HepG2 (cell line): ENCODE results near the gene BIRC7. TPM values are rescaled to one million over a fixed set of nuclear protein-coding genes. Genes with fewer than 3 reads are reported as not detected.

Experiments
- CBX5 ChIP-seq: sonication (generic); formaldehyde crosslinking; IDR thresholded peaks from 2 replicates; pipeline ENCODE4 v1.4.0; 2020; ENCODE audit warnings: missing genetic modification reagents, borderline replicate concordance
- FOXM1 ChIP-seq: sonication (generic); formaldehyde crosslinking; IDR thresholded peaks from 2 replicates; pipeline ENCODE4 v1.5.0; 2020; ENCODE audit warnings: missing genetic modification reagents
- RBFOX2 ChIP-seq: fragments of 200-400 bp; formaldehyde crosslinking; IDR thresholded peaks from 2 replicates; pipeline ENCODE4 v1.6.1; 2017; ENCODE audit warnings: low read depth, mild to moderate bottlenecking, low read length
- RBM22 ChIP-seq: fragments of 200-400 bp; formaldehyde crosslinking; optimal IDR thresholded peaks from 2 replicates; pipeline ENCODE3; 2017; ENCODE audit warnings: mild to moderate bottlenecking, low read length, moderate library complexity
- RBM39 ChIP-seq: fragments of 200-400 bp; formaldehyde crosslinking; IDR thresholded peaks from one replicate; pipeline ENCODE4 v1.6.1; 2018; ENCODE audit warnings: antibody characterized with exemption, mild to moderate bottlenecking, low read depth, low read length; ENCODE audit not compliant: poor library complexity, severe bottlenecking
- SMAD1 ChIP-seq: sonication (generic); formaldehyde crosslinking; IDR thresholded peaks from 2 replicates; pipeline ENCODE4 v1.4.0; 2020; ENCODE audit warnings: missing genetic modification reagents, low read depth, mild to moderate bottlenecking, borderline replicate concordance
- SRSF9 ChIP-seq: fragments of 200-400 bp; formaldehyde crosslinking; IDR thresholded peaks from 2 replicates; pipeline ENCODE4 v1.6.1; 2018; ENCODE audit warnings: borderline replicate concordance, mild to moderate bottlenecking, low read depth, low read length; ENCODE audit not compliant: insufficient read depth, poor library complexity, severe bottlenecking
- TEAD3 ChIP-seq: optimal IDR thresholded peaks from 2 replicates; pipeline ENCODE3; 2016; ENCODE audit warnings: borderline replicate concordance
- TMF1 ChIP-seq: sonication (generic); formaldehyde crosslinking; IDR thresholded peaks from 2 replicates; pipeline ENCODE4 v1.8.1; 2022; ENCODE audit warnings: low read depth, missing genetic modification reagents
- ZFX ChIP-seq: sonication (generic); formaldehyde crosslinking; IDR thresholded peaks from 2 replicates; pipeline ENCODE4 v1.4.0; 2020; ENCODE audit warnings: mild to moderate bottlenecking, low read depth, missing genetic modification reagents, moderate library complexity
- ZFY ChIP-seq: sonication (generic); formaldehyde crosslinking; IDR thresholded peaks from 2 replicates; pipeline ENCODE4 v1.4.0; 2020; ENCODE audit warnings: missing genetic modification reagents
- ZNF225 ChIP-seq: sonication (generic); formaldehyde crosslinking; IDR thresholded peaks from 2 replicates; pipeline ENCODE4 v1.4.0; 2020; ENCODE audit warnings: mild to moderate bottlenecking, missing genetic modification reagents
- ZNF253 ChIP-seq: sonication (generic); formaldehyde crosslinking; IDR thresholded peaks from 2 replicates; pipeline ENCODE4 v1.8.0; 2022; ENCODE audit warnings: mild to moderate bottlenecking, missing genetic modification reagents, borderline replicate concordance
- ZNF430 ChIP-seq: sonication (generic); formaldehyde crosslinking; IDR thresholded peaks from 2 replicates; pipeline ENCODE4 v1.9.0; 2021; ENCODE audit warnings: mild to moderate bottlenecking, missing genetic modification reagents
- ZNF749 ChIP-seq: sonication (generic); formaldehyde crosslinking; IDR thresholded peaks from 2 replicates; pipeline ENCODE4 v1.8.0; 2022; ENCODE audit warnings: mild to moderate bottlenecking, missing genetic modification reagents, moderate library complexity, borderline replicate concordance
- ZNF788 ChIP-seq: sonication (generic); formaldehyde crosslinking; IDR thresholded peaks from 2 replicates; pipeline ENCODE4 v1.5.0; 2020; ENCODE audit warnings: mild to moderate bottlenecking, missing genetic modification reagents, borderline replicate concordance
- polyA plus RNA-seq, 8 experiments: library from polyadenylated mRNA; depleted of rRNA in 3 of 8; stranded (reverse) in 7 of 8; unstranded in 1 of 8; fragments of >200 nt; fragmentation: Illumina TruSeq in 4 of 8; extraction: Trizol in 4 of 8; gene quantifications; 2 replicates each; pipeline versions ENCODE4 v1.2.1 to v1.2.3, GENCODE V29; 2011 to 2016; ENCODE audit warnings: low read depth in 4 of 8, missing spikeins in 1 of 8, mixed read lengths in 1 of 8; ENCODE audit not compliant: insufficient read depth in 1 of 8
- total RNA-seq, 5 experiments: library from RNA; depleted of rRNA; stranded (reverse); fragments of >200 nt; fragmentation: Illumina TruSeq; extraction: Trizol; gene quantifications; 2 replicates each; pipeline ENCODE4 v1.2.3, GENCODE V29; 2016; ENCODE audit warnings: low read depth in 1 of 5
- TF ChIP-seq, protein P1 (sequence below): sonication (generic); formaldehyde crosslinking; IDR thresholded peaks from 2 replicates; pipeline ENCODE4 v1.5.0; 2020; ENCODE audit warnings: missing genetic modification reagents
- TF ChIP-seq, protein P2 (sequence below): IDR thresholded peaks from 2 replicates; pipeline ENCODE4 v1.6.1; 2018; ENCODE audit warnings: missing genetic modification reagents, mild to moderate bottlenecking, missing compliant biosample characterization
- TF ChIP-seq, protein P3 (sequence below): IDR thresholded peaks from 2 replicates; pipeline ENCODE4 v1.6.1; 2016; ENCODE audit warnings: low read depth, missing genetic modification reagents, missing compliant biosample characterization
- TF ChIP-seq, protein P4 (sequence below): sonication (generic); formaldehyde crosslinking; IDR thresholded peaks from 2 replicates; pipeline ENCODE4 v1.5.1; 2020; ENCODE audit warnings: mild to moderate bottlenecking, missing genetic modification reagents

The BIRC7 gene
- total and polyA plus RNA-seq, 2 of the 13 experiments (the other 11 are each of a cell fraction or from before 2014, with no cell fraction given): 0.27 to 5.1 TPM

DNA sequence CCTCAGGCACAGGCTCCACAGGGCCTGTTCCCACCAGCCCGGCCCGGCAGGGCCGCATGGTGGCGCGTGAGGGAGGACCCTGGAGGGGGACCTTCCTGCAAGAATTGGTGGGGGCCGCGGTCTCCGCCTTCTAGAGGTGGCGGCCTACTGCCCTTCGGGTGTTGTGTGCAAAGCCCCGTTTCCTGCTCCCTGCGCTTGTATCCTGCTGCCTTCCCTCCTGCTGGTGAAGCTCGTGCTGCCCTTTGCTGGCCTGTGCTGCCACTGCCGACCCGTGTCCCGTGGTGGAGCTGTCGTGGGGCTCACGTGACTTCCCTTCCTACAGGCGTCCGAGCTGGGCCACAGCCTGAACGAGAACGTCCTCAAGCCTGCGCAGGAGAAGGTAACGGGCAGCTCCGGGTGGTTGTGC, 48.8 kb downstream of the BIRC7 start (continued):
- TF ChIP-seq, protein P1, sequence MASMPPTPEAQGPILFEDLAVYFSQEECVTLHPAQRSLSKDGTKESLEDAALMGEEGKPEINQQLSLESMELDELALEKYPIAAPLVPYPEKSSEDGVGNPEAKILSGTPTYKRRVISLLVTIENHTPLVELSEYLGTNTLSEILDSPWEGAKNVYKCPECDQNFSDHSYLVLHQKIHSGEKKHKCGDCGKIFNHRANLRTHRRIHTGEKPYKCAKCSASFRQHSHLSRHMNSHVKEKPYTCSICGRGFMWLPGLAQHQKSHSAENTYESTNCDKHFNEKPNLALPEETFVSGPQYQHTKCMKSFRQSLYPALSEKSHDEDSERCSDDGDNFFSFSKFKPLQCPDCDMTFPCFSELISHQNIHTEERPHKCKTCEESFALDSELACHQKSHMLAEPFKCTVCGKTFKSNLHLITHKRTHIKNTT (CRISPR knock-in tag): no peak
- TF ChIP-seq CBX5 (CRISPR knock-in tag) (peak; percentile 70; the same call in 1 of the 2 replicates), RBM22 (peak; percentile 53), TEAD3 (CRISPR knock-in tag) (peak; percentile 8), ZFX (CRISPR knock-in tag) (peak; percentile 40; the same call in 1 of the 2 replicates), FOXM1 (0 out of 2 replicates have a peak, but pooled peaks have one; percentile 14), ZNF253 (CRISPR knock-in tag) (no peak), SRSF9 (no peak), ZNF430 (no peak), ZNF225 (CRISPR knock-in tag) (no peak), ZNF749 (CRISPR knock-in tag) (no peak), TMF1 (CRISPR knock-in tag) (no peak), SMAD1 (no peak), RBFOX2 (peak; percentile 72), RBM39 (peak; percentile 16), ZNF788 (no peak), ZFY (CRISPR knock-in tag) (no peak)
- TF ChIP-seq, protein P2, sequence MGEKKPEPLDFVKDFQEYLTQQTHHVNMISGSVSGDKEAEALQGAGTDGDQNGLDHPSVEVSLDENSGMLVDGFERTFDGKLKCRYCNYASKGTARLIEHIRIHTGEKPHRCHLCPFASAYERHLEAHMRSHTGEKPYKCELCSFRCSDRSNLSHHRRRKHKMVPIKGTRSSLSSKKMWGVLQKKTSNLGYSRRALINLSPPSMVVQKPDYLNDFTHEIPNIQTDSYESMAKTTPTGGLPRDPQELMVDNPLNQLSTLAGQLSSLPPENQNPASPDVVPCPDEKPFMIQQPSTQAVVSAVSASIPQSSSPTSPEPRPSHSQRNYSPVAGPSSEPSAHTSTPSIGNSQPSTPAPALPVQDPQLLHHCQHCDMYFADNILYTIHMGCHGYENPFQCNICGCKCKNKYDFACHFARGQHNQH (CRISPR knock-in tag): no peak
- TF ChIP-seq, protein P3, sequence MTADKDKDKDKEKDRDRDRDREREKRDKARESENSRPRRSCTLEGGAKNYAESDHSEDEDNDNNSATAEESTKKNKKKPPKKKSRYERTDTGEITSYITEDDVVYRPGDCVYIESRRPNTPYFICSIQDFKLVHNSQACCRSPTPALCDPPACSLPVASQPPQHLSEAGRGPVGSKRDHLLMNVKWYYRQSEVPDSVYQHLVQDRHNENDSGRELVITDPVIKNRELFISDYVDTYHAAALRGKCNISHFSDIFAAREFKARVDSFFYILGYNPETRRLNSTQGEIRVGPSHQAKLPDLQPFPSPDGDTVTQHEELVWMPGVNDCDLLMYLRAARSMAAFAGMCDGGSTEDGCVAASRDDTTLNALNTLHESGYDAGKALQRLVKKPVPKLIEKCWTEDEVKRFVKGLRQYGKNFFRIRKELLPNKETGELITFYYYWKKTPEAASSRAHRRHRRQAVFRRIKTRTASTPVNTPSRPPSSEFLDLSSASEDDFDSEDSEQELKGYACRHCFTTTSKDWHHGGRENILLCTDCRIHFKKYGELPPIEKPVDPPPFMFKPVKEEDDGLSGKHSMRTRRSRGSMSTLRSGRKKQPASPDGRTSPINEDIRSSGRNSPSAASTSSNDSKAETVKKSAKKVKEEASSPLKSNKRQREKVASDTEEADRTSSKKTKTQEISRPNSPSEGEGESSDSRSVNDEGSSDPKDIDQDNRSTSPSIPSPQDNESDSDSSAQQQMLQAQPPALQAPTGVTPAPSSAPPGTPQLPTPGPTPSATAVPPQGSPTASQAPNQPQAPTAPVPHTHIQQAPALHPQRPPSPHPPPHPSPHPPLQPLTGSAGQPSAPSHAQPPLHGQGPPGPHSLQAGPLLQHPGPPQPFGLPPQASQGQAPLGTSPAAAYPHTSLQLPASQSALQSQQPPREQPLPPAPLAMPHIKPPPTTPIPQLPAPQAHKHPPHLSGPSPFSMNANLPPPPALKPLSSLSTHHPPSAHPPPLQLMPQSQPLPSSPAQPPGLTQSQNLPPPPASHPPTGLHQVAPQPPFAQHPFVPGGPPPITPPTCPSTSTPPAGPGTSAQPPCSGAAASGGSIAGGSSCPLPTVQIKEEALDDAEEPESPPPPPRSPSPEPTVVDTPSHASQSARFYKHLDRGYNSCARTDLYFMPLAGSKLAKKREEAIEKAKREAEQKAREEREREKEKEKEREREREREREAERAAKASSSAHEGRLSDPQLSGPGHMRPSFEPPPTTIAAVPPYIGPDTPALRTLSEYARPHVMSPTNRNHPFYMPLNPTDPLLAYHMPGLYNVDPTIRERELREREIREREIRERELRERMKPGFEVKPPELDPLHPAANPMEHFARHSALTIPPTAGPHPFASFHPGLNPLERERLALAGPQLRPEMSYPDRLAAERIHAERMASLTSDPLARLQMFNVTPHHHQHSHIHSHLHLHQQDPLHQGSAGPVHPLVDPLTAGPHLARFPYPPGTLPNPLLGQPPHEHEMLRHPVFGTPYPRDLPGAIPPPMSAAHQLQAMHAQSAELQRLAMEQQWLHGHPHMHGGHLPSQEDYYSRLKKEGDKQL (CRISPR knock-in tag): no peak
- TF ChIP-seq, protein P4, sequence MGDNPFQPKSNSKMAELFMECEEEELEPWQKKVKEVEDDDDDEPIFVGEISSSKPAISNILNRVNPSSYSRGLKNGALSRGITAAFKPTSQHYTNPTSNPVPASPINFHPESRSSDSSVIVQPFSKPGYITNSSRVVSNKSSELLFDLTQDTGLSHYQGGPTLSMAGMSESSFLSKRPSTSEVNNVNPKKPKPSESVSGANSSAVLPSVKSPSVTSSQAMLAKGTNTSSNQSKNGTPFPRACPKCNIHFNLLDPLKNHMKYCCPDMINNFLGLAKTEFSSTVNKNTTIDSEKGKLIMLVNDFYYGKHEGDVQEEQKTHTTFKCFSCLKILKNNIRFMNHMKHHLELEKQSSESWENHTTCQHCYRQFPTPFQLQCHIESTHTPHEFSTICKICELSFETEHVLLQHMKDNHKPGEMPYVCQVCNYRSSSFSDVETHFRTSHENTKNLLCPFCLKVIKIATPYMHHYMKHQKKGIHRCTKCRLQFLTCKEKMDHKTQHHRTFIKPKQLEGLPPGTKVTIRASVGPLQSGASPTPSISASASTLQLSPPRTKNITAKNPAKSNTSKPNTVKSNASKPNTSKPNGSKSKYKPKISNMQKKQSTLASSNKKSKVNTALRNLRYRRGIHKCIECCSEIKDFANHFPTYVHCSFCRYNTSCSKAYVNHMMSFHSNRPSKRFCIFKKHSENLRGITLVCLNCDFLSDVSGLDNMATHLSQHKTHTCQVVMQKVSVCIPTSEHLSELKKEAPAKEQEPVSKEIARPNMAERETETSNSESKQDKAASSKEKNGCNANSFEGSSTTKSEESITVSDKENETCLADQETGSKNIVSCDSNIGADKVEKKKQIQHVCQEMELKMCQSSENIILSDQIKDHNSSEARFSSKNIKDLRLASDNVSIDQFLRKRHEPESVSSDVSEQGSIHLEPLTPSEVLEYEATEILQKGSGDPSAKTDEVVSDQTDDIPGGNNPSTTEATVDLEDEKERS (CRISPR knock-in tag): no peak
